Pancreas (tissue), 10 donors: ENCODE data around the gene NDUFAF3. TPM values are rescaled to one million over a fixed set of nuclear protein-coding genes. Genes with fewer than 3 reads are reported as not detected.

Source experiments
- ATAC-seq, 4 donors: fragments of 200-7000 bp; cut with Tn5 transposase; one replicate each; pipeline versions ENCODE4 v1.8.0 to v1.9.1; 2020; ENCODE audit warnings: mild to moderate bottlenecking in 4 of 4, moderate library complexity in 4 of 4
- DNase-seq, 6 donors: peaks; one replicate each; pipeline ENCODE4 v3.0.0-alpha.2; 2020
- FAIRE-seq: peaks from 2 replicates; lab custom pipeline; 2012; peaks lifted over from hg19 to GRCh38; lab: Jason Lieb, UNC
- H3K27ac ChIP-seq, 4 donors: fragments of 200-600 bp; sonication (generic); 1 replicate in 3 of 4; 2 replicates in 1 of 4; pipeline versions ENCODE4 v1.5.0 to v1.8.0; 2020
- H3K27me3 ChIP-seq, 4 donors: fragments of 200-600 bp; one replicate each; pipeline ENCODE4 v1.8.0; 2021
- H3K36me3 ChIP-seq, 3 donors: fragments of 200-600 bp; sonication (generic) in 1 of 3; one replicate each; pipeline versions ENCODE4 v1.5.0 to v1.8.0; 2020 to 2021
- H3K4me1 ChIP-seq, 3 donors: fragments of 200-600 bp; one replicate each; pipeline ENCODE4 v1.8.0; 2021
- H3K4me3 ChIP-seq, 4 donors: fragments of 200-600 bp; sonication (generic) in 2 of 4; one replicate each; pipeline versions ENCODE4 v1.5.0 to v1.8.0; 2020 to 2021
- H3K9me3 ChIP-seq, 4 donors: fragments of 200-600 bp; one replicate each; pipeline ENCODE4 v1.8.0; 2021
- WGBS, 2 donors: extraction: QIAGEN DNeasy Blood & Tissue Kit; methylation state at CpG; one replicate each; pipeline ENCODE4 v1.1.7; 2013; 5-methylcytosine and 5-hydroxymethylcytosine counted together
- intact Hi-C, 3 donors: fragments of 100-400 bp; cut with DNase I; formaldehyde crosslinking; loops; one replicate each; pipeline versions ENCODE4 v1.11.1 to v1.14.2; 2022
- microRNA-seq, 2 donors: library from miRNA; unstranded; fragments of <30 nt; microRNA quantifications; one replicate each; pipeline versions ENCODE4 to v1.1.0, GENCODE V29; 2019 to 2020
- polyA plus RNA-seq, 2 donors: library from polyadenylated mRNA; stranded (reverse); fragments of 200-250 nt; gene quantifications; one replicate each; pipeline ENCODE4 v1.2.3, GENCODE V29; 2013
- total RNA-seq, 6 donors: library from RNA; stranded (reverse); fragmentation: NEBNext Ultra II Directional in 4 of 6; extraction: Animal tissue kit (Norgen Biotek cat#: 25700) in 4 of 6; gene quantifications; one replicate each; pipeline versions ENCODE4 v1.2.1 to v1.2.4, GENCODE V29; 2021 to 2023
- TF ChIP-seq, protein P1 (sequence below), 4 donors: fragments of 200-600 bp; sonication (generic) in 3 of 4; IDR thresholded peaks; one replicate each; pipeline versions ENCODE4 v1.5.0 to v1.8.0; 2021; ENCODE audit warnings: antibody characterized with exemption in 4 of 4
- donor health status: healthy with polysubstance abuse.
- donor health status: DM: no; HTN: no; CAD: no; lungs with moderate emphysema.
- donor health status: DM: no; HTN: no; CAD: no.
- donor health status: control.
- donor health status: control.
- donor health status: Bipolar disorder and iron deficiency.
- donor health status: DM: yes; HTN: yes; CAD: no.
- donor health status: DM: no; HTN: no; CAD: no.
- donor health status: DM: no; HTN: no; CAD: no.
- donor health status: DM: yes; HTN: yes; CAD: no.

The NDUFAF3 gene
- total and polyA plus RNA-seq, 8 donors: 20.9 to 72.1 (median 33.4) TPM

DNA sequence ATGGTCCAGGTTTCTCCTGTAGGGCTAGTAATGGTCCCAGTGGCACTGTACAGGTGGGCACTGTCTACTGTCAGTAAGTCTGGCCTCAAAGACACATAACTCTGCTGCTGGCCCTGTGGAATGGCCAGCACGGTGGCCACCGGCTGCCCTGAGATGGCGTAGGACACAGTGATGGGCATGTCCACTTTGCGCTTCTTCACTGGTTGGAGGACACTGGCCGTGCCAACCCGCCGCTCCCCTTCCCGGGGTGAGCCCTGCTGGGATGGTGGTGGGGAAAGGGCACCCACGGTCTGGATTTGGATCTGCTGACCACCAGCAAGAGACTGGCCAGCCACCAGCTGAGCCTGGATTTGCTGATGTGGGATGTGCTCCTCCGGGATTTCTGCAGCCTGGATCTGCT, 35.3 kb downstream of the NDUFAF3 start:
- ATAC-seq (peak in 1 of 4 donors; percentile 17), DNase-seq (no peak), FAIRE-seq (no peak)
- 95 to 97% methylated on average over 10 of the region's 10 CpGs for WGBS, 2 donors
- H3K9me3 ChIP-seq: no peaks in the 10 kb centered on the region
- no peak overlapping the region for H3K4me3 ChIP-seq
- no peak overlapping the region for H3K27ac ChIP-seq
- intact Hi-C loops: no loop called here
- peaks cover 0 to 30% (median 13%) of the 10 kb centered on the region in 3 donors for H3K36me3 ChIP-seq
- H3K27me3 ChIP-seq: no peaks in the 10 kb centered on the region
- H3K4me1 ChIP-seq: no peaks in the 10 kb centered on the region
- TF ChIP-seq, protein P1, sequence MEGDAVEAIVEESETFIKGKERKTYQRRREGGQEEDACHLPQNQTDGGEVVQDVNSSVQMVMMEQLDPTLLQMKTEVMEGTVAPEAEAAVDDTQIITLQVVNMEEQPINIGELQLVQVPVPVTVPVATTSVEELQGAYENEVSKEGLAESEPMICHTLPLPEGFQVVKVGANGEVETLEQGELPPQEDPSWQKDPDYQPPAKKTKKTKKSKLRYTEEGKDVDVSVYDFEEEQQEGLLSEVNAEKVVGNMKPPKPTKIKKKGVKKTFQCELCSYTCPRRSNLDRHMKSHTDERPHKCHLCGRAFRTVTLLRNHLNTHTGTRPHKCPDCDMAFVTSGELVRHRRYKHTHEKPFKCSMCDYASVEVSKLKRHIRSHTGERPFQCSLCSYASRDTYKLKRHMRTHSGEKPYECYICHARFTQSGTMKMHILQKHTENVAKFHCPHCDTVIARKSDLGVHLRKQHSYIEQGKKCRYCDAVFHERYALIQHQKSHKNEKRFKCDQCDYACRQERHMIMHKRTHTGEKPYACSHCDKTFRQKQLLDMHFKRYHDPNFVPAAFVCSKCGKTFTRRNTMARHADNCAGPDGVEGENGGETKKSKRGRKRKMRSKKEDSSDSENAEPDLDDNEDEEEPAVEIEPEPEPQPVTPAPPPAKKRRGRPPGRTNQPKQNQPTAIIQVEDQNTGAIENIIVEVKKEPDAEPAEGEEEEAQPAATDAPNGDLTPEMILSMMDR (IDR thresholded peaks at IDR 0.05): no peak

DNA sequence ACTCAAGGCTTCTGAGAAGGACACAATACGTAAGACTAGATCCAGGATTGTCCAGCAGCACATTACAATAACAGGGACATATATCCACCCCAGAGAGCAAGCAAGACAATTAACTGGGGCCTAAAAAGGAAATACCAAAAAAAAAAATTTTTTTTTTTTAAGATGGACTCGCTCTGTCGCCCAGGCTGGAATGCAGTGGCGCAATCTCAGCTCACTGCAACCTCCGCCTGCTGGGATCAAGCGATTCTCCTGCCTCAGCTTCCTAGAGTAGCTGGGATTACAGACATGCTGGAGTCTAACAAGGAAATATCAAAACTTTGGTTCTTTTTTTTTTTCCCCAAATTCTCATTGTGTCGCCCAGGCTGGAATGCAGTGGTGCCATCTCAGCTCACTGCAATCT, 36.1 kb downstream of the NDUFAF3 start:
- peaks cover 0 to 32% (median 13%) of the 10 kb centered on the region in 3 donors for H3K36me3 ChIP-seq
- no peak overlapping the region for H3K4me3 ChIP-seq
- H3K4me1 ChIP-seq: no peaks in the 10 kb centered on the region
- no peak overlapping the region for H3K27ac ChIP-seq
- no peaks in the 10 kb centered on the region for H3K27me3 ChIP-seq
- DNase-seq (no peak), FAIRE-seq (no peak), ATAC-seq (no peak)
- 93 to 94% methylated on average over 7 of the region's 7 CpGs for WGBS, 2 donors
- H3K9me3 ChIP-seq: no peaks in the 10 kb centered on the region
- intact Hi-C loops: no loop called here
- TF ChIP-seq, protein P1 (IDR thresholded peaks at IDR 0.05): no peak

Small RNAs within 50 kb of the gene (microRNA-seq; reads per million reads assigned to microRNA genes)
- gene MIR191: 5,168 to 6,997 reads per million in 2 donors
- 835 to 956 reads per million in 2 donors for gene MIR425

Other genes with a start within 250 kb of the NDUFAF3 start
- 10 to 100 TPM; 17.5 to 33.9 (median 23.8) TPM for gene PRKAR2A, start 174.2 kb upstream of the NDUFAF3 start, total RNA-seq
- 1 to 10 TPM; 4.2 to 6.9 TPM for gene PRKAR2A, start 174.2 kb upstream of the NDUFAF3 start, polyA plus RNA-seq
- 10 to 100 TPM in 3 of 6 donors, 1 to 10 TPM in 3; 8.3 to 15.7 (median 10.0) TPM for gene SLC25A20, start 123.2 kb upstream of the NDUFAF3 start, total RNA-seq
- 10 to 100 TPM in 1 of 2 donors, 1 to 10 TPM in 1; 9.6 to 14.8 TPM for gene SLC25A20, start 123.2 kb upstream of the NDUFAF3 start, polyA plus RNA-seq
- gene ARIH2, start 103.3 kb upstream of the NDUFAF3 start, total RNA-seq: 10 to 100 TPM; 33.3 to 45.8 (median 40.4) TPM
- gene ARIH2, start 103.3 kb upstream of the NDUFAF3 start, polyA plus RNA-seq: 10 to 100 TPM; 50.0 to 53.6 TPM
- gene P4HTM, start 31.9 kb upstream of the NDUFAF3 start, total RNA-seq: 10 to 100 TPM; 29.9 to 42.4 (median 38.0) TPM
- gene P4HTM, start 31.9 kb upstream of the NDUFAF3 start, polyA plus RNA-seq: 100 to 1,000 TPM in 1 of 2 donors, 10 to 100 TPM in 1; 56.6 to 108 TPM
- 100 to 1,000 TPM in 1 of 6 donors, 10 to 100 TPM in 5; 57.1 to 155 (median 83.4) TPM for gene WDR6, start 14.7 kb upstream of the NDUFAF3 start, total RNA-seq
- gene WDR6, start 14.7 kb upstream of the NDUFAF3 start, polyA plus RNA-seq: 100 to 1,000 TPM; 271 to 374 TPM
- 10 to 100 TPM; 19.5 to 31.8 (median 25.3) TPM for gene DALRD3, start 3.5 kb upstream of the NDUFAF3 start, total RNA-seq
- 10 to 100 TPM; 37.1 to 57.2 TPM for gene DALRD3, start 3.5 kb upstream of the NDUFAF3 start, polyA plus RNA-seq
- 100 to 1,000 TPM; 107 to 320 (median 174) TPM for gene IMPDH2, start 7.3 kb downstream of the NDUFAF3 start, total RNA-seq
- gene IMPDH2, start 7.3 kb downstream of the NDUFAF3 start, polyA plus RNA-seq: 100 to 1,000 TPM; 147 to 150 TPM
- gene QRICH1, start 72.0 kb downstream of the NDUFAF3 start, total RNA-seq: 10 to 100 TPM; 20.9 to 48.1 (median 28.2) TPM
- gene QRICH1, start 72.0 kb downstream of the NDUFAF3 start, polyA plus RNA-seq: 10 to 100 TPM; 27.8 to 46.3 TPM
- 100 to 1,000 TPM in 5 of 6 donors, 10 to 100 TPM in 1; 82.0 to 148 (median 131) TPM for gene QARS1, start 82.6 kb downstream of the NDUFAF3 start, total RNA-seq
- 100 to 1,000 TPM; 197 to 213 TPM for gene QARS1, start 82.6 kb downstream of the NDUFAF3 start, polyA plus RNA-seq
- gene USP19, start 98.7 kb downstream of the NDUFAF3 start, total RNA-seq: 10 to 100 TPM; 20.7 to 44.2 (median 27.6) TPM
- gene USP19, start 98.7 kb downstream of the NDUFAF3 start, polyA plus RNA-seq: 10 to 100 TPM; 25.3 to 25.5 TPM
- 100 to 1,000 TPM in 2 of 6 donors, 10 to 100 TPM in 4; 74.4 to 215 (median 90.4) TPM for gene LAMB2, start 110.9 kb downstream of the NDUFAF3 start, total RNA-seq
- gene LAMB2, start 110.9 kb downstream of the NDUFAF3 start, polyA plus RNA-seq: 100 to 1,000 TPM; 438 to 483 TPM
- 10 to 100 TPM in 1 of 6 donors, 1 to 10 TPM in 5; 5.9 to 11.0 (median 8.3) TPM for gene CCDC71, start 144.2 kb downstream of the NDUFAF3 start, total RNA-seq
- 10 to 100 TPM in 1 of 2 donors, 1 to 10 TPM in 1; 7.6 to 10.2 TPM for gene CCDC71, start 144.2 kb downstream of the NDUFAF3 start, polyA plus RNA-seq
- 10 to 100 TPM in 3 of 6 donors, 1 to 10 TPM in 3; 5.5 to 13.7 (median 10.0) TPM for gene KLHDC8B, start 149.5 kb downstream of the NDUFAF3 start, total RNA-seq
- gene KLHDC8B, start 149.5 kb downstream of the NDUFAF3 start, polyA plus RNA-seq: 10 to 100 TPM; 11.8 to 19.1 TPM